ENCODE results near the gene TUBB4B. TPM values are rescaled to one million over a fixed set of nuclear protein-coding genes. Genes with fewer than 3 reads are reported as not detected.
A peak's percentile ranks its signal among the peaks of the same experiment; 100 is the strongest.

TUBB4B gene
- polyA plus RNA-seq, 1 experiment: 223 TPM

GRCh38 chr9:137253717-137254623 lies 12.9 kb downstream of the TUBB4B start:
- Histone ChIP-seq H3K27ac (ENCODE audit: low read depth, low read length) (no peak overlapping the region), H3K27me3 (ENCODE audit: control insufficient read depth, insufficient read depth, low read length) (no peaks in the 10 kb centered on the region), H3K4me3 (ENCODE audit: low read depth, low read length) (peak overlapping the region; percentile 79), H3K9me3 (ENCODE audit: control insufficient read depth, insufficient read depth, low read length) (no peaks in the 10 kb centered on the region; the same call in 1 of the 2 replicates)
- DNase-seq (ENCODE audit: low read depth, low spot score): no peak
- ChIA-PET CTCF (interaction anchor here (0.5 to 1.5 kb wide), 3 partner anchors 17 to 352 kb away, joined by 3 to 10 read pairs (median 4); partner anchors contain the start of gene EXD3), POLR2A (interaction anchor here (0.6 to 8.8 kb wide), 6 partner anchors 8 to 427 kb away, joined by 3 to 146 read pairs (median 4); partner anchors contain the start of genes TOR4A and TUBB4B)
- TF ChIP-seq CTCF (IDR thresholded peaks at IDR 0.05; ENCODE audit: low read depth, low read length): no peak

GRCh38 chr9:137254624-137255447 lies 13.7 kb downstream of the TUBB4B start, which contains the start of gene NELFB:
TSS of gene NELFB (plus strand) at chr9:137255327.
- no peaks in the 10 kb centered on the region; the same call in 1 of the 2 replicates for H3K9me3 ChIP-seq (ENCODE audit: control insufficient read depth, insufficient read depth, low read length)
- POLR2A ChIA-PET: interaction anchor here (0.9 to 8.8 kb wide), 6 partner anchors 9 to 125 kb away, joined by 3 to 146 read pairs (median 4); partner anchors contain the start of genes TOR4A and TUBB4B
- CTCF ChIA-PET: interaction anchor here (0.5 to 1.5 kb wide), 3 partner anchors 18 to 353 kb away, joined by 3 to 10 read pairs (median 4); partner anchors contain the start of gene EXD3
- peak within 1 kb of the TSS; percentile 31 for H3K27ac ChIP-seq (ENCODE audit: low read depth, low read length)
- peak; percentile 51 for DNase-seq (ENCODE audit: low read depth, low spot score)
- no peaks in the 10 kb centered on the region for H3K27me3 ChIP-seq (ENCODE audit: control insufficient read depth, insufficient read depth, low read length)
- TF ChIP-seq CTCF (IDR thresholded peaks at IDR 0.05; ENCODE audit: low read depth, low read length): no peak
- H3K4me3 ChIP-seq (ENCODE audit: low read depth, low read length): peak within 1 kb of the TSS; percentile 96

- no peak for DNase-seq (ENCODE audit: low read depth, low spot score)
- TF ChIP-seq CTCF (IDR thresholded peaks at IDR 0.05; ENCODE audit: low read depth, low read length): no peak
- CTCF ChIA-PET: interaction anchor here (1.3 to 1.7 kb wide), 2 partner anchors 19 to 167 kb away, joined by 3 to 7 read pairs; partner anchors contain the start of gene EXD3
- peak overlapping the region; percentile 96 for H3K4me3 ChIP-seq (ENCODE audit: low read depth, low read length)
- H3K27me3 ChIP-seq (ENCODE audit: control insufficient read depth, insufficient read depth, low read length): no peaks in the 10 kb centered on the region
- H3K9me3 ChIP-seq (ENCODE audit: control insufficient read depth, insufficient read depth, low read length): no peaks in the 10 kb centered on the region; the same call in 1 of the 2 replicates
- POLR2A ChIA-PET: interaction anchor here (0.9 to 8.8 kb wide), 4 partner anchors 11 to 67 kb away, joined by 3 to 146 read pairs (median 4); partner anchors contain the start of genes TOR4A and TUBB4B
- H3K27ac ChIP-seq (ENCODE audit: low read depth, low read length): no peak overlapping the region
Measured at GRCh38 chr9:137255448-137256114, 14.5 kb downstream of the TUBB4B start.

- Histone ChIP-seq H3K4me3 (ENCODE audit: low read depth, low read length) (peak overlapping the region; percentile 96), H3K27ac (ENCODE audit: low read depth, low read length) (peak overlapping the region; percentile 31), H3K9me3 (ENCODE audit: control insufficient read depth, insufficient read depth, low read length) (no peaks in the 10 kb centered on the region; the same call in 1 of the 2 replicates), H3K27me3 (ENCODE audit: control insufficient read depth, insufficient read depth, low read length) (no peaks in the 10 kb centered on the region)
- no peak for TF ChIP-seq CTCF (IDR thresholded peaks at IDR 0.05; ENCODE audit: low read depth, low read length)
- no peak for DNase-seq (ENCODE audit: low read depth, low spot score)
- CTCF ChIA-PET: interaction anchor here (1.3 to 1.7 kb wide), 2 partner anchors 19 to 167 kb away, joined by 3 to 7 read pairs; partner anchors contain the start of gene EXD3
- POLR2A ChIA-PET: interaction anchor here (0.8 to 8.8 kb wide), 3 partner anchors 10 to 167 kb away, joined by 3 to 146 read pairs (median 3); partner anchors contain the start of genes EXD3, NOXA1 and TUBB4B
Measured at GRCh38 chr9:137256362-137256761, 15.3 kb downstream of the TUBB4B start.
